ENCODE measurements around the gene CPA5.

CPA5 gene

GRCh38 chr7:130332259-130333053, 12.2 kb upstream of the CPA5 start:
- DNase-seq (ENCODE audit: low spot score), result no peak

GRCh38 chr7:130333832-130334231, 10.8 kb upstream of the CPA5 start:
- DNase-seq (ENCODE audit: low spot score), result no peak

DNA sequence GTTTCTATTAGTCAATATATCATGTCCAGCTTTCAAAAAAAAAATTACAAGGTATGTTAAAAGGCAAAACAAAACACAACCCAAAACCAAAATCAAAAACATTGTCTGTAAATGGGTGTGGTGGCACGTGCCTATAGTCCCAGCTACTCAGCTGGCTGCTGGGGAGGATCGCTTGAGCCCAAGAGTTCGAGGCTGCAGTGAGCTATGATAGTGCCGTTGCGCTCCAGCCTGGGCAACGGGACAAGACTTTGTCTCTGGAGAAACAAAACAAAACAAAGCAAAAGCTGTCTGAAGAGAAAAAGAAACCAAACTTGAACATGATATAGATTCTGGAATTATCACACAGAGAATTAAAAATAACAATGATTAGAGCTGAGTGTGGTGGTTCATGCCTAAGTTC, 10.3 kb upstream of the CPA5 start:
- no peak for DNase-seq (ENCODE audit: low spot score)

DNA sequence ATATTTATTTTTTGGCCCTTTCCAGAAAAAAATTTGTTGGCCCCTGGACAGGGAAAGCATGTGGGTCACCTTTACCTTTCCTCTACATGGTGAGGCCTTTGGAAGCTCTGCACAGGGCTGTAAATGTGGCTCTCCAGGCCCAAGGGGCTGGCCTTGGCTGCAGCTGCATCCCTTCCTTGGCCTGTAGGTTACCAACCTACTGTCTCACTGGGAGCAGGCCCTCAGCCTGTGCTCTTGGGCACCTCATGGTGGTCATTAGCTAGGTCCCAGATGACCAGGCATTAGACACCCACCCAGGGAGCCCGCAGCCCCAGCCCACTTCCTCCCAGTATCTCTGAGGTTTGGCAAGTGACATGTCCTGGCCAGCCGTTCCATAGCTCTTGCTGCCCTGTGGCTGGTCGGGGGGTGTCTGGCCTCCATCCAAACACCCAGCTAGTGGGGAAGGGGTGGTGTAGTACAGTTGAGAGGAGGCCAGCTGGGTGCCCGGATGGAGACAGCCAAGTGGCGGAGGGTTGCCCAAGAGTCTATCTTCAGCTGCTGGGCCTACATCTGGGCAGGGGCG, 7.1 kb upstream of the CPA5 start:
- DNase-seq (ENCODE audit: low spot score), result no peak

DNA sequence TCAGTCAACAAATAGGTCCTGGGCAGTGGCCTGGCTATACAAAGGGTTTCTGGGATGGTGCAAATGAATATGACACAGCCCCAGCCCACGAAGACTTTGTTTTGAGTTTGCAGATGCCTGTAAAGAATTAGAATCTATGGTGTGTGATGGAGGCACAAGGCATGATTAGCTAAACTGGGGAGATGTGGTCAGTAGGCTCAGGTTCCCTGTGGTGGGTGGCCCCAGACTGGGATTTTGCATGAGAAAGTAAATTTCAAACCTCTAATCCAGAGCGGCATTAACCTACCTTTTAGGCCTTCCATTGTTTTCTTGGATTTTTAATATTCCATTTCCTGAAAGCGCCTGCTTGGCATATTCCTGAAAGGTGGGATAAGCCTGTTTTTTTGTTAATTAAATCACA, 6.4 kb upstream of the CPA5 start:
- no peak for DNase-seq (ENCODE audit: low spot score)

GRCh38 chr7:130341882-130342281, 2.7 kb upstream of the CPA5 start:
- no peak for DNase-seq (ENCODE audit: low spot score)

- DNase-seq (ENCODE audit: low spot score), result no peak
Measured at GRCh38 chr7:130342701-130343380, 1.8 kb upstream of the CPA5 start.

GRCh38 chr7:130345136-130345535, 520 bp downstream of the CPA5 start:
- no peak for DNase-seq (ENCODE audit: low spot score)

DNA sequence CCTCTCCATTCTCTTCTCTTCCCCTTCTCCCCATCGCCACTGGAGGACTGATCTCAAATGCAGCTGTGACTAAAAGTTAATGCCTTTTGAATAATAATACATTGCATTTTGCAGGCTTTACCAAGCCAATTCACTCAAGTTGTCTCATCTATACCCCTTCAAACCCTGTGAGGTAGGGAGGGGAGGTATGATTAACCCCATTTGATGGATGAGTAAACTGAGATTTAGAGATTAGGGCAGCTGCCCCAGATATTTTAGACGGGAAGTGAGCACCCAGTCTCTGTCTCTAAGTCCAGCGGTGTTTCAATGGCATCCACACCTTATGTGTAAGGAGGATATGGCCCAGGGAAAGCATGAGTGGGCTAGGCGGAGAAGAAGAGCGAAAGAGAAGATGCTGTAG, 1.1 kb downstream of the CPA5 start:
- DNase-seq (ENCODE audit: low spot score), result no peak

- DNase-seq (ENCODE audit: low spot score), result no peak
Measured at GRCh38 chr7:130346177-130346905, 1.7 kb downstream of the CPA5 start.

GRCh38 chr7:130346941-130347340, 2.3 kb downstream of the CPA5 start:
- DNase-seq (ENCODE audit: low spot score), result no peak

GRCh38 chr7:130349911-130350782, 5.5 kb downstream of the CPA5 start:
- no peak for DNase-seq (ENCODE audit: low spot score)

GRCh38 chr7:130350945-130351790, 6.6 kb downstream of the CPA5 start:
- no peak for DNase-seq (ENCODE audit: low spot score)

GRCh38 chr7:130351791-130352090, 7.1 kb downstream of the CPA5 start:
- no peak for DNase-seq (ENCODE audit: low spot score)

DNA sequence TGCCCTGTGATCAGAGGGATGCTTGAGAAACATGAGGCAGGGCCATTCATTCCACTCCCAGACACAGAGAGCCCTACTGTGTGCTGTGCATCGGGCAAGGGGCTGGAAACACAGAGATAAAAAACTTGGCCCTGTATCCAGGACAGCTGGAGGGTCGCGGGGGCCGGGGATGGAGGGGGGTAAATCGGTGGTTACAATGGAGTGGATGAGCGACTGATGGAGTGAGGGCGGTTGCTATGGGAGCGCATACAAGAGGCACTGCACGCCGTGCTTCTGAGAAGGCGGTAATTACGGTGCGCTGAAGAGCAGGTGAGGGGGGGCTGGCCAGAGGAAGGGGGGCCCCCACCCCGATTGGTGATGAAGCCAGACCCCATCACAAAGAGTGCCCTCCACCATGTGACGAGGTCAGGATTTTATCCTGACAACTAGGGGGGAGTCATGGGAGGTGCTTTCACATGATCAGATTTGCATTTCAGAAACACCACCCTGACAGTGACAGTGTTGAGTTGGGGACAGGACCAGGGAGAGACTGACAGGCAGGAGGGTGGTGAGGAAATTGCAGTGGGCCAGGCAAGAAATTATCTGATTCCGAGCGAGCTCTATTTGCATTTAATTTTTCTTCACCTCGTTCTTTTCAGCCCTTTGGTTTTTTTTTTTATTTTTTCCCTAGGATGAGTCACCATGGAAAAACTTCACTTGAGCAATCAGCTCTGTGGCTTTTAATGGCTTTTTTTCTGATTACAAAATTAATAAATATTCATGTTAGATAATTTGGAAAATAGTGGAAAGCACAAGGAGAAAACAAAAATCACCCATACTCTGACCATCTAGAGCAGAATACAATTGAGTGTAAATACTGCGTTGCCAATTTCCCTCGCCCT, 7.8 kb downstream of the CPA5 start:
- no peak for DNase-seq (ENCODE audit: low spot score)

- no peak for DNase-seq (ENCODE audit: low spot score)
Measured at GRCh38 chr7:130353196-130353595, 8.6 kb downstream of the CPA5 start.

DNA sequence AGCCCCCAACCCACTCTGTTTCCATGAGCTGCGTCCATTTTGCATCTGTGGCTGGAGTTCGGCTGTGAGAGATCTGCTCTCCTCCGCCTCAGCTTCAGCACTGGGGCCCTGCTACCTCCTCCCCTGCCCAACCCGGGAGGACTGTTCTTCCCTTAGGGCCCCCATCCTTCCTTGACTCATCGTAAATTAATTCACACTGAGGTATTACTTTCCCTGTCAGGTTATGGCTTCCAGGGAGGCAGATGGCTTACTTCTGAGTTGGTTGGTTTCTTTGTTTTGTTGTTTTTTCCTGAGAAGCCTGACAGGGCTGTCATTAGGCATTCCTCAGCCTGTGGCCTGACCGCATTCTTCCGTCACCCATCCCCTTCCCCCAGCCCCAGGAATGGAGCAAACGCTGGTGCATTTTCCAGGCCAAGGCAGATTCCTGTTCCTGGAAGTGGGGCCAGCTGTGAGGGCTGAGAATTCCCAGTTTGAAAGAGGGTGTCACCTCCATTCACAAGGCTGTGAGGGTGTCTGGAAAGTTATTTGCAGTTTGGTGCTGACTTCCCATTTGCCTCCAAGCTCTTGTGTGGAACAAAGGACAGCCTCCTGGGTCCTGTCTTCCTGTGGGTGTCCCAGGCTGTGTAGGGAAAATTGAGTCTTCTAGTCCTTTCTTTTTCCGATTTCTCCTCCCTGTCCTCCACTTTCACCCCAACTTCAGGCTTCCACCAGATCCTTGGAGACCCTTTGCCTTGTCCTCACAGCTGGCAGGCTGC, 11.7 kb downstream of the CPA5 start:
- DNase-seq (ENCODE audit: low spot score), result no peak

DNA sequence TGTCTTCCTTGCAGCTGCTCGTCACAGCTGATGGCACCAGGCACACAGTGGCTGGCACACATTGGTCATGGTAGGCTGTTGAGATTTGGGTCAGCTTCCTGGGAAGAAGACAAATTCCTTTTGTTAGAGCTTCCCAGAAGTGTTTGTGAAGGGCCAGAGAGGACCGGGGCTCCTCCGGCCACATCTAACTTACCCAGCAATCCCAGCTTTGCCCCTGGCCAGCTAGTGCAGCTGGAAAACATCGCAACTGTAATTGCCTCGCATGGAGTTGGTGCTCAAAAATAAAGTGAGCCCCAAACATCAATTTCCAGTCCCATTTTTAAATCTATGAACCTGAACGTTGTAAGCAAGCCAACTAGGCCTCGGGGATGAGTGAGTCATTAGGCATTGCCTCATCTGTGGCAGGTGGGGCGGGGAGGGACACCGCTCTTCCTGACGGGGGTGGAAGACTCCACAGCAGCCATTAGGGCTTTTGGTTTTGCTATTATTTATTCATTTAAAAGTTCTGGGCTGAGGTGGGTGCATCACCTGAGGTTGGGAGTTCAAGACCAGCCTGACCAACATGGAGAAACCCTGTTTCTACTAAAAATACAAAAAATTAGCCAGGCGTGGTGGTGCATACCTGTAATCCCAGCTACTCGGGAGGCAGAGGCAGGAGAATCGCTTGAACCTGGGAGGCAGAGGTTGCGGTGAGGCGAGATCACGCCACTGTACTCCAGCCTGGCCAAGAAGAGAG, 12.4 kb downstream of the CPA5 start:
- DNase-seq (ENCODE audit: low spot score), result no peak

GRCh38 chr7:130358471-130358870, 13.9 kb downstream of the CPA5 start:
- no peak for DNase-seq (ENCODE audit: low spot score)
